T-helper 2 cell treated with Interferon-gamma antibody and Interleukin-4, amounts not matched to agents 5 μg/mL and 100 μg/mL, for 36 hours (primary cell): ENCODE data around the gene CCL14.
"Not testable (repeated sequence)": the region's sequence is repeated elsewhere in the genome, so short reads cannot be mapped to it uniquely, and the experiment has no call there.

Experiments used
- DNase-seq: peaks from one replicate; pipeline ENCODE4 v3.0.0; 2021; ENCODE audit warnings: low spot score
- H3K27ac Mint-ChIP-seq: one replicate; pipeline ENCODE4 v1.8.0; 2021; ENCODE audit warnings: mild to moderate bottlenecking, mixed read lengths
- H3K27me3 Mint-ChIP-seq: one replicate; pipeline ENCODE4 v1.8.0; 2021; ENCODE audit warnings: low read depth, mixed read lengths
- H3K36me3 Mint-ChIP-seq: one replicate; pipeline ENCODE4 v1.8.0; 2021; ENCODE audit warnings: low read depth, mixed read lengths
- H3K4me1 Mint-ChIP-seq: one replicate; pipeline ENCODE4 v1.8.0; 2021; ENCODE audit warnings: low read depth, mixed read lengths
- H3K4me3 Mint-ChIP-seq: one replicate; pipeline ENCODE4 v1.8.0; 2022; ENCODE audit warnings: mild to moderate bottlenecking, moderate library complexity, mixed read lengths
- H3K9me3 Mint-ChIP-seq: one replicate; pipeline ENCODE4 v1.8.0; 2021; ENCODE audit warnings: mixed read lengths

The CCL14 gene

DNA sequence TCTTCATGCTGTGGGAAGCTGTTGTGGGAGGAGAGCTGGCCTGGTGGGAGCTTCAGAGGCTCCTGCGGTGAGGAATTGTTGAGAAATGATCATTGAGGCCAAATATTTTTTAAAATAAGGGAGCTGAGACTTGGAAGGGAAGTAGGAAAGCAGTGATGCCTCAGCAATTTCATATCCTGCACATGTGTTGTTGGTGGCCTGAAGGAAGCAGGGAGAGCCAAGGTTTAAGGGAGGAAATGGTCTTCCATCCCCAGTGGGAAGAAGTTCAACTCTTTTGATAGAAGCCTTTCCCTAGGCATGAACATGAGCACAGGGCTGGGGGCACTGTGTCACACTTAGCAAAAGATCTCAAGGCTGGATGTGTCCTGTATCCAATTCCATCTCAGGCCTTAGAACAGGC, at the start of gene CCL14:
CCL14 (minus strand) TSS at position 87 of the 400 bp plus-strand sequence; CDS start at position 7, 80 bp downstream.
- Mint-ChIP-seq H3K27me3 (peaks cover 2% of the 10 kb centered on the region), H3K9me3 (no peaks in the 10 kb centered on the region), H3K4me3 (no peak within 1 kb of the TSS), H3K27ac (no peak within 1 kb of the TSS), H3K36me3 (no peaks in the 10 kb centered on the region), H3K4me1 (no peaks in the 10 kb centered on the region)
- DNase-seq = no peak

- no peak overlapping the region for H3K4me3 Mint-ChIP-seq
- no peak overlapping the region for H3K27ac Mint-ChIP-seq
- H3K36me3 Mint-ChIP-seq = no peaks in the 10 kb centered on the region
- DNase-seq = no peak
- no peaks in the 10 kb centered on the region for H3K9me3 Mint-ChIP-seq
- no peaks in the 10 kb centered on the region for H3K4me1 Mint-ChIP-seq
- peaks cover 20% of the 10 kb centered on the region for H3K27me3 Mint-ChIP-seq
Measured at GRCh38 chr17:36036235-36036634, 49.7 kb upstream of the CCL14 start.

DNA sequence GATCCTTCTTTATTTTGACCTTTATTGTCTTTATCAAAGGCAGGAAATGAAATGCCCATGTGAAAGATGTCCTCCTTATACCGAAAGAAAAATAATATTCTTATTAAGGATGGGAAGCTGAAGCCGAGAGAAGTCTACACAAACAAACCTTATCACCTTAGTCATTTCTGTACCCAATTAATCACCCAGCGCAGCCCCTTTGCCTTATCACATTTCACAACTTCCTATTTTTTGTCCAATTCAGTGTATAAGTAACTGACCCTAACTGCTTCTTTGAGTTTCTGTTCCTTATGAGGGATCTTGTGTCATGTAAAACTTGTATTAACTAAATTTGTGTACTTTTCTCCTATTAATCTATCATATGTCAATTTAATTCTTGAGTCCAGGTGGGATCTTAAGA, 47.6 kb upstream of the CCL14 start:
- H3K27ac Mint-ChIP-seq = no peak overlapping the region
- no peaks in the 10 kb centered on the region for H3K36me3 Mint-ChIP-seq
- no peaks in the 10 kb centered on the region for H3K4me1 Mint-ChIP-seq
- no peak overlapping the region for H3K4me3 Mint-ChIP-seq
- peaks cover 29% of the 10 kb centered on the region for H3K27me3 Mint-ChIP-seq
- DNase-seq = no peak
- H3K9me3 Mint-ChIP-seq = no peaks in the 10 kb centered on the region

- no peak for DNase-seq
- Mint-ChIP-seq H3K4me3 (no peak overlapping the region), H3K36me3 (no peaks in the 10 kb centered on the region), H3K9me3 (no peaks in the 10 kb centered on the region), H3K27ac (no peak overlapping the region), H3K4me1 (no peaks in the 10 kb centered on the region), H3K27me3 (peaks cover 33% of the 10 kb centered on the region)
Measured at GRCh38 chr17:36030956-36031355, 44.4 kb upstream of the CCL14 start.

- Mint-ChIP-seq H3K27ac (no peak overlapping the region), H3K4me3 (no peak overlapping the region), H3K9me3 (no peaks in the 10 kb centered on the region), H3K4me1 (no peaks in the 10 kb centered on the region), H3K36me3 (no peaks in the 10 kb centered on the region), H3K27me3 (peaks cover 27% of the 10 kb centered on the region)
- no peak for DNase-seq
Measured at GRCh38 chr17:36027761-36028160, 41.2 kb upstream of the CCL14 start.

- H3K9me3 Mint-ChIP-seq = no peaks in the 10 kb centered on the region
- no peak overlapping the region for H3K27ac Mint-ChIP-seq
- H3K4me1 Mint-ChIP-seq = no peaks in the 10 kb centered on the region
- H3K4me3 Mint-ChIP-seq = no peak overlapping the region
- peaks cover 36% of the 10 kb centered on the region for H3K27me3 Mint-ChIP-seq
- no peak for DNase-seq
- H3K36me3 Mint-ChIP-seq = no peaks in the 10 kb centered on the region
Measured at GRCh38 chr17:36024106-36024869, 37.8 kb upstream of the CCL14 start.

- no peaks in the 10 kb centered on the region for H3K9me3 Mint-ChIP-seq
- H3K36me3 Mint-ChIP-seq = no peaks in the 10 kb centered on the region
- DNase-seq = no peak
- no peak overlapping the region for H3K4me3 Mint-ChIP-seq
- H3K27ac Mint-ChIP-seq = no peak overlapping the region
- H3K27me3 Mint-ChIP-seq = peaks cover 44% of the 10 kb centered on the region
- H3K4me1 Mint-ChIP-seq = no peaks in the 10 kb centered on the region
Measured at GRCh38 chr17:36019423-36019822, 32.9 kb upstream of the CCL14 start.

DNA sequence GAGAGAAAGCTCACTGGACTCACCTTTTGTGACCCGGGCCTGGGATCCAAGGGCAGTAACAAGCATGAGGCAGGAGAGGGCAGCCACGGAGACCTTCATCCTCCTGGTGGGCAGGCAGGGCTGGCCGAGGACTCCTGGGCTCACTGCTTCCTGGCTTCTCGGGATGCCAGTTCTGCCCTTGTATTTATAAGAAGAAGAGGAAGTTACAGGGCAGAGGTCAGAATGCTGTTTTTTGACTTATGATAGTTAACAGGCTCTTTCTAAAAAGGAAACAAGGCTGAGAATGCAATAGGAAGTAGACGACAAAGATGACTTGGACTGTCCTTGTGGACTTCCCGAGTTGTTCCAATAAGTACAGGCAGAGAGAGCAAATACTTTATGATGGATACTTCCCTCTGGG, 31.3 kb upstream of the CCL14 start, which contains the start of gene CCL23:
CCL23 (minus strand) TSS at position 174 of the 400 bp plus-strand sequence; CDS start at position 99, 75 bp downstream.
- DNase-seq = no peak
- no peak within 1 kb of the TSS for H3K27ac Mint-ChIP-seq
- H3K36me3 Mint-ChIP-seq = no peaks in the 10 kb centered on the region
- no peaks in the 10 kb centered on the region for H3K9me3 Mint-ChIP-seq
- H3K27me3 Mint-ChIP-seq = peaks cover 45% of the 10 kb centered on the region
- no peak within 1 kb of the TSS for H3K4me3 Mint-ChIP-seq
- H3K4me1 Mint-ChIP-seq = no peaks in the 10 kb centered on the region

- Mint-ChIP-seq H3K4me3 (no peak overlapping the region), H3K27ac (no peak overlapping the region), H3K9me3 (no peaks in the 10 kb centered on the region), H3K36me3 (no peaks in the 10 kb centered on the region), H3K27me3 (peaks cover 40% of the 10 kb centered on the region), H3K4me1 (no peaks in the 10 kb centered on the region)
- no peak for DNase-seq
Measured at GRCh38 chr17:36016555-36016954, 30.0 kb upstream of the CCL14 start.

DNA sequence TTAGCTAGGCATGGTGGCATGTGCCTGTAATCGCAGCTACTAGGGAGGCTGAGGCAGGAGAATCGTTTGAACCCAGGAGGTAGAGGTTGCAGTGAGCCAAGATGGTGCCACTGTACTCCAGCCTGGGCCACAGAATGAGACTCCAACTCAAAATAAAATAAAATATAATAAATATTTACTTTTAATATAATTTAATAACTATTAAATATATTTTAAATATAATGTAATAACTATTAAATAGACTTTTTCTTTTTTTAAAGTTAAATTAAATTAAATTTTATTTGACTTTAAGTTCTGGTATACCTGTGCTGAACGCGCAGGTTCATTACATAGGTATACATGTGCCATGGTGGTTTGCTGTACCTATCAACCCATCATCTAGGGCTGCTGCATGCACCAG, 29.4 kb upstream of the CCL14 start:
- H3K27me3 Mint-ChIP-seq = peaks cover 34% of the 10 kb centered on the region
- not testable (repeated sequence) for H3K4me1 Mint-ChIP-seq, H3K4me3 Mint-ChIP-seq, H3K27ac Mint-ChIP-seq, H3K36me3 Mint-ChIP-seq, DNase-seq, H3K9me3 Mint-ChIP-seq

GRCh38 chr17:36014946-36015345, 28.4 kb upstream of the CCL14 start:
- peaks cover 30% of the 10 kb centered on the region for H3K27me3 Mint-ChIP-seq
- no peaks in the 10 kb centered on the region for H3K9me3 Mint-ChIP-seq

DNA sequence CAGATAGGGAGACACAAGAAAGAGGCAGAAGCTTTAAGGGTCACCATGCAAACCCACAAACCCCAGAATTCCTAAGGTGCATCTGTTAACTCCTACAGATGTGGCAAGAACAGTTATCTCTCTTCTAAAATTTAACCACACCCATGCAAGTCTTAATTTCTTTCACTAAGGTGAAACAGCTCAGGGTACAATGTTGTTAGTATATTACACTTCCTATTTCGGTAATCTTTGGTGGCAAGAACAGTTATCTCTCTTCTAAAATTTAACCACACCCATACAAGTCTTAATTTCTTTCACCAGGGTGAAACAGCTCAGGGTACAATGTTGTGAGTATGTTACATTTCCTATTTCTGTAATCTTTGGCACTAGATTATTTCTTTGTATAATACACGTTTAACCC, 24.7 kb upstream of the CCL14 start:
- no peaks in the 10 kb centered on the region for H3K4me1 Mint-ChIP-seq
- no peak overlapping the region for H3K4me3 Mint-ChIP-seq
- H3K36me3 Mint-ChIP-seq = no peaks in the 10 kb centered on the region
- no peak for DNase-seq
- H3K27me3 Mint-ChIP-seq = peaks cover 13% of the 10 kb centered on the region
- H3K27ac Mint-ChIP-seq = no peak overlapping the region
- H3K9me3 Mint-ChIP-seq = peaks cover 4% of the 10 kb centered on the region

More at GRCh38 chr17:36014946-36015345, 28.4 kb upstream of the CCL14 start:
- H3K36me3 Mint-ChIP-seq = no peaks in the 10 kb centered on the region
- DNase-seq = no peak
- H3K27ac Mint-ChIP-seq = no peak overlapping the region
- H3K4me3 Mint-ChIP-seq = no peak overlapping the region
- H3K4me1 Mint-ChIP-seq = no peaks in the 10 kb centered on the region

GRCh38 chr17:36008998-36009665, 22.6 kb upstream of the CCL14 start:
- no peak for DNase-seq
- H3K4me3 Mint-ChIP-seq = no peak overlapping the region
- peaks cover 15% of the 10 kb centered on the region for H3K27me3 Mint-ChIP-seq
- H3K27ac Mint-ChIP-seq = no peak overlapping the region
- no peaks in the 10 kb centered on the region for H3K36me3 Mint-ChIP-seq
- H3K4me1 Mint-ChIP-seq = peaks cover 3% of the 10 kb centered on the region
- peaks cover 4% of the 10 kb centered on the region for H3K9me3 Mint-ChIP-seq

GRCh38 chr17:36004594-36005108, 18.1 kb upstream of the CCL14 start:
- Mint-ChIP-seq H3K4me3 (no peak overlapping the region), H3K36me3 (no peaks in the 10 kb centered on the region), H3K9me3 (peaks cover 4% of the 10 kb centered on the region), H3K27me3 (peaks cover 3% of the 10 kb centered on the region), H3K4me1 (peaks cover 3% of the 10 kb centered on the region), H3K27ac (no peak overlapping the region)
- no peak for DNase-seq
